Measurements from ENCODE around the gene CITED1. TPM values are rescaled to one million over a fixed set of nuclear protein-coding genes. Genes with fewer than 3 reads are reported as not detected.

Gene CITED1
- total RNA-seq, 1 donor from 2014 or later, result not detected

GRCh38 chrX:72313707-72314641 is 8.3 kb upstream of the CITED1 start:
- H3K9me3 ChIP-seq (replicated peaks), result no peaks in the 10 kb centered on the region
- no peak overlapping the region for H3K4me3 ChIP-seq
- TF ChIP-seq CTCF (IDR thresholded peaks at IDR 0.05; ENCODE audit: borderline replicate concordance), result no peak
- DNase-seq, result no peak
- H3K27ac ChIP-seq (replicated peaks), result no peak overlapping the region
- H3K27me3 ChIP-seq (ENCODE audit: low read depth), result no peaks in the 10 kb centered on the region
- intact Hi-C loops (cut with micrococcal nuclease), result no loop called here
- no peaks in the 10 kb centered on the region for H3K36me3 ChIP-seq
- peaks cover 7% of the 10 kb centered on the region for H3K4me1 ChIP-seq

GRCh38 chrX:72312311-72312940 is 6.7 kb upstream of the CITED1 start:
- Histone ChIP-seq H3K27ac (replicated peaks) (no peak overlapping the region), H3K4me1 (peaks cover 19% of the 10 kb centered on the region), H3K4me3 (no peak overlapping the region), H3K9me3 (replicated peaks) (no peaks in the 10 kb centered on the region), H3K27me3 (ENCODE audit: low read depth) (no peaks in the 10 kb centered on the region), H3K36me3 (no peaks in the 10 kb centered on the region)
- intact Hi-C loops (cut with micrococcal nuclease), result no loop called here
- DNase-seq, result no peak
- TF ChIP-seq CTCF (IDR thresholded peaks at IDR 0.05; ENCODE audit: borderline replicate concordance), result no peak

GRCh38 chrX:72309297-72310071 is 3.8 kb upstream of the CITED1 start:
- Histone ChIP-seq H3K4me3 (peak overlapping the region; percentile 70), H3K9me3 (replicated peaks) (no peaks in the 10 kb centered on the region), H3K27ac (replicated peaks) (no peak overlapping the region), H3K27me3 (ENCODE audit: low read depth) (peaks cover 17% of the 10 kb centered on the region), H3K4me1 (peaks cover 38% of the 10 kb centered on the region), H3K36me3 (no peaks in the 10 kb centered on the region)
- no peak for DNase-seq
- TF ChIP-seq CTCF (IDR thresholded peaks at IDR 0.05; ENCODE audit: borderline replicate concordance), result no peak
- intact Hi-C loops (cut with micrococcal nuclease), result no loop called here

- intact Hi-C loops (cut with micrococcal nuclease), result no loop called here
- peak; percentile 50 for DNase-seq
- Histone ChIP-seq H3K27ac (replicated peaks) (no peak overlapping the region), H3K4me3 (peak overlapping the region; percentile 70), H3K9me3 (replicated peaks) (no peaks in the 10 kb centered on the region), H3K27me3 (ENCODE audit: low read depth) (peaks cover 23% of the 10 kb centered on the region), H3K36me3 (no peaks in the 10 kb centered on the region), H3K4me1 (peaks cover 38% of the 10 kb centered on the region)
- no peak for TF ChIP-seq CTCF (IDR thresholded peaks at IDR 0.05; ENCODE audit: borderline replicate concordance)
Measured at GRCh38 chrX:72308566-72309296, 3.0 kb upstream of the CITED1 start.

- peaks cover 27% of the 10 kb centered on the region for H3K27me3 ChIP-seq (ENCODE audit: low read depth)
- peak overlapping the region; percentile 70 for H3K4me3 ChIP-seq
- no peak overlapping the region for H3K27ac ChIP-seq (replicated peaks)
- no peak for DNase-seq
- H3K4me1 ChIP-seq, result peaks cover 38% of the 10 kb centered on the region
- intact Hi-C loops (cut with micrococcal nuclease), result no loop called here
- no peaks in the 10 kb centered on the region for H3K9me3 ChIP-seq (replicated peaks)
- H3K36me3 ChIP-seq, result no peaks in the 10 kb centered on the region
- TF ChIP-seq CTCF (IDR thresholded peaks at IDR 0.05; ENCODE audit: borderline replicate concordance), result no peak
Measured at GRCh38 chrX:72308209-72308565, 2.5 kb upstream of the CITED1 start.
